Activated T-cell treated with anti-CD3 and anti-CD28 coated beads, Interleukin-2, amount 50 U/mL, for 48 hours (primary cell): Measurements from ENCODE around the gene NUP214.
"Not testable (repeated sequence)": the region's sequence is repeated elsewhere in the genome, so short reads cannot be mapped to it uniquely, and the experiment has no call there.

ENCODE experiments used
- DNase-seq, 2 experiments: peaks; one replicate each; pipeline ENCODE4 v3.0.0-alpha.2; 2020

NUP214 gene

DNA sequence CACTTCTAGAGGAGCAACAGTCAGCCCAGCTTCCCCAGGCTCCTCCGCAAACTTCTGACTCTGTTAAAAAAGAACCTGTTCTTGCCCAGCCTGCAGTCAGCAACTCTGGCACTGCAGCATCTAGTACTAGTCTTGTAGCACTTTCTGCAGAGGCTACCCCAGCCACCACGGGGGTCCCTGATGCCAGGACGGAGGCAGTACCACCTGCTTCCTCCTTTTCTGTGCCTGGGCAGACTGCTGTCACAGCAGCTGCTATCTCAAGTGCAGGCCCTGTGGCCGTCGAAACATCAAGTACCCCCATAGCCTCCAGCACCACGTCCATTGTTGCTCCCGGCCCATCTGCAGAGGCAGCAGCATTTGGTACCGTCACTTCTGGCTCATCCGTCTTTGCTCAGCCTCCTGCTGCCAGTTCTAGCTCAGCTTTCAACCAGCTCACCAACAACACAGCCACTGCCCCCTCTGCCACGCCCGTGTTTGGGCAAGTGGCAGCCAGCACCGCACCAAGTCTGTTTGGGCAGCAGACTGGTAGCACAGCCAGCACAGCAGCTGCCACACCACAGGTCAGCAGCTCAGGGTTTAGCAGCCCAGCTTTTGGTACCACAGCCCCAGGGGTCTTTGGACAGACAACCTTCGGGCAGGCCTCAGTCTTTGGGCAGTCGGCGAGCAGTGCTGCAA, 72.8 kb downstream of the NUP214 start:
- DNase-seq, result no peak

DNA sequence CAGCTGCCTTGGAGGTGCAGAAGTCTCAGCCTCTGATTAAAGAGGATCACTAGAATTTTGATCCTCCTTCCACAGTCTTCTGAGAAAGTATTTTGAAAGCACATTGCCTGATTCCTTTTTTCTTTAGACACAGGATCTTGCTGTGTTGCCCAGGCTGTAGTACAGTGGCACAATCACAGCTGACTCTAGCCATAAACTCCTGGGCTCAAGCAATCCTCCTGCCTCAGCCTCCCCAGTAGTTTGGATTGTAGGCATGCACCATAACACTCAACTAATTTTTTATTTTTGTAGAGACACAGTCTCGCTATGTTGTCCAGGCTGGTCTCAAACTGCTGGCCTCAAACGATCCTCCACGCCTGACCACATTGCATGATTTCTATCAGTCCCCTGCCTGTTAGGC, 76.5 kb downstream of the NUP214 start:
- DNase-seq, result no peak

DNA sequence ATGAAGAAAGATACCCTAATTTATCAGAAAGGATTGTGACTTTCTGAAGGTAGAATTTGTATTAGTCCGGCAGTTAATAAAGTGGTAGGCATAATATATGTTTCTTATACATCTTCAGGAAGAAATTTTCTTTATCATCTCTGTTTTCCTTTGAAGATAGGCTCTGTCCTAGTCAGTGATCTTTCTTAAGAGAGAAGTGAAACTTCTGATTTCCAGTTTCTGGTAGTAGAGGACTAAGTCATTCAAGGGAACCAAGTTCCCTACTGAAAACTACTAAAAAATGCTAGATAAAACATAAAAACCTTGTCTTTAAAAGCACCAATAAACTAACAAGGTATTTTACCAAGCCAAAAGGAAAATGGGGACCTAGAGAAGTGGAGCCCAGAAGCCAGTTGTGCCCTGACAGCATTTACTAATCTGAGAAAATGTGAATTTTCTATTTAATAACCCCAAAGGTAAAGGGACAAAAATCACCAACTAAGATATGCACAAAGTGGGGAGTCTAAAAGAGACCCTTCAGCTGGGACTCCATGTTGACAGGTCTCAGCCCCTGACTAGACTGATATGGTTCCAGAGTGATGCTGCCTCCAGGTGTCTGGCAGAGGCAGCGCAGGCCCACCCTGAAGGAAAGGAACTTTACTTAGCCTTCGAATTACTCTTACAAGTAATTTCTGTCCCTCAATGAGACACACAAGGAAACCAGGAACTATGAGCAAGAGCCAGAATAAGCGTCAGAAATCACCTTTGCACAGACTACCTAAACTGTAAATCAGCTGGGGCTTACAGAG, 78.2 kb downstream of the NUP214 start:
- no peak for DNase-seq

DNA sequence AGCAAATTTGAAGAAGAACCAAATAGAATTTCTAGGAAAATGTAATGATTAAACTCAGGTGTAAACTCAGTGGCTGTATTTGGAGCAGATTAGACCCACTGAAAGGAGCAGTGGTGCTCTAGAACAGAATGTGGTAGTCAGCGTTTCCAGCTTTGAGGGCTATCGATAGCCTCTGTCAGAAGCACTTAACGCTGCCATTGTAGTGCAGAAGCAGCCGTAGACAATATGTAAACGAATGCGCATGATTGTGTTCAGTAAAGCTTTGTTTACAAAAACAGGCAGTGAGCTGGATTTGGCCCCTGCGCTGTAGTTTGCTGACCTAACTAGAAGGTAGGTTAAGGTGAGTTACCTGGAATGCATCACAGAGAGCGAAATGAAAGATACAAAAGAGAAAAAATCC, 78.9 kb downstream of the NUP214 start:
- DNase-seq, result no peak

DNA sequence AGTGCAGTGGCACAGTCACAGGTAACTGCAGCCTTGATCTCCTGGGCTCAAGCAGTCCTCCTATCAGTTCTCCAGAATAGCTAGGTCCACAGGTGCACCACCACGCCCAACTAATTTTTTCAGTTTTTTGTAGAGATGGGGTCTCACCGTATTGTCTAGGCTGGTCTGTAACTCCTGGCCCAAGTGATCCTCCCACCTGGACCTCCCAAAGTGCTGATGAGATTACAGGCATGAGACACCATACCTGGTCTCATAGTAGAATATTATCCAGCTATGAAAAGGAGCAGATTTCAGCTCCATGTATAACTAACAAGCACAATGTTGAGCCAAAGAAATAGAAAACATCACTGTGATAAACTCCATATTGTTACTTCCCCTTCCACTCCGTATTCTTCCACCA, 81.1 kb downstream of the NUP214 start:
- no peak for DNase-seq

DNA sequence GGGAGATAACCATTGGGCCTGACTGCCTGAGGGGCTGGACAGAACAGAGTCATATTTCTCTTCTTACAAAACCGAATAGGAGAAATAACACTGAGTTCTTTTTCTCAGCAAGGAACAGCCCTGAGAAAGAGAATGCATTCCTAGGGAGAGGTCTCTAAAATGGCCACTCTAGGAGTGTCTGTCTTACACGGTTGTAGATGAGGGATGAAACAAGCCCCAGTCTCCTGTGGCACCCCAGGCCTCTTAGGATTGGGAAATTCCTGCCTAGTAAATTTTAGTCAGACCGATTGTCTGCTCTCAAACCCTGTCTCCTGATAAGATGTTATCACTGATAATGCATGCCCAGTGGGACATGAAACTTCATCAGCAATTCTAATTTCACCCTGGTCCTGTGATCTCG, 86.5 kb downstream of the NUP214 start:
- DNase-seq, result not testable (repeated sequence)

DNA sequence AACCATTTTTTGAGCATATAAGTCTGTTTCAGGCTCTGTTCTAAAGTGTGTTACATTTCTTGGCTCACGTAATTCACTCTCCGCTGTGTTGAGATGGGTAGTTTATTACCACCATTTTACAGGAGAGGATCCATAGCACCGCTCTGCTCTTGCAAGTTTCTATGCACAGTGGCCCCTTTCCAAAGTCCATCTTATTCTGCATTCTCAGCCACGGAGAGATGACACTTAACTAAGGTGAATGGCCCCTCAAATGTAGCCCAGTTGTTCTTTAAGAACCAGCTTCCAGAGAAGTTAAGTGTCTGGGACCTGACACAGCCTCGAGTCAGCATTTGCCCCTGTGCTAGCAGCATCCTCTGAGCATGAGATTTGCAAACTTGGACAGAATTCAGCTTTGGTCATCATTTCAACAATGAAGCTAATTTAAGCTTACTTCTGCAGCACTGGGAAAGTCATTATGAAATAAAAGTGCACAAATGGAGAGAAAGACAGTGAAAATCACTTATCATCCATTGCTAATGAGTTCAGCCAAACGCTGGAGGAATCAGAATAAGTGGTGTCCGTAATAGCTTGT, 89.0 kb downstream of the NUP214 start:
- no peak for DNase-seq

DNA sequence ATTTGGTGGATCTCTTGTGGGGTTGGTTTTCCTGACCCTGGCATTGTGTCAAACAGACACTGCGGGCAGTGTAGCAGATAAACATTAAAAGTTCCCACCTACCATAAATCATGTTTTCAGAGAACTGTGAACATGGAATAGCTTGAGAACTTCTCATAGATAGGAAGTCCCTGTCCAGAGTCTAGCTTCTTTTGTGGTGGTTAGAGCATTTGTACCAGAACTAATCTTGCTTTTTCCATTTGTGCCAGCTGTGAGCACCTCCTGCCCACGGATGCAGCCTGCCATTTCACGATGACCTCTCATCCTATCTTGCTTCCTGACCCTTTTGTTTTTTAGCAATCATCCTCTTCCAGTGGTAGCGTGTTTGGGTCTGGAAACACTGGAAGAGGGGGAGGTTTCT, 89.5 kb downstream of the NUP214 start:
- no peak for DNase-seq

DNA sequence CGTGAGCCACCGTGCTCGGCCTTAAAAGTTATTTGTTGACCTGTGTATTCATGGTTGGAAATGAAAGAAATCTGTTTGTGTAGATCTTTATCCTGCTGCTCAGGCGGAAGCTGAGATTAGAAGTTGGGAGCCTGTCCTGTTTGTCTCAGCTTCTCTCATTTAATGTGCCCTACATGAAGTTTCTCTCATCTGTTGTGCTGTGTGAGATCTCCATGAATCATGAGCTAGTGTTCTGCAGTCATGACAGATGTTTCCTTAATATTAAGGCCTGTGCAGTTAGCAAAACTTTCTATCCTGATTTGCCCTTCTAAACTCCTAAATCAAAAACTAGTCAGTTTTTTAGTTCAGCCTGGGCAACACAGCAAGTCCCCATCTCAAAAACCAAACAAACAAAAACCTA, 91.4 kb downstream of the NUP214 start:
- no peak for DNase-seq

DNA sequence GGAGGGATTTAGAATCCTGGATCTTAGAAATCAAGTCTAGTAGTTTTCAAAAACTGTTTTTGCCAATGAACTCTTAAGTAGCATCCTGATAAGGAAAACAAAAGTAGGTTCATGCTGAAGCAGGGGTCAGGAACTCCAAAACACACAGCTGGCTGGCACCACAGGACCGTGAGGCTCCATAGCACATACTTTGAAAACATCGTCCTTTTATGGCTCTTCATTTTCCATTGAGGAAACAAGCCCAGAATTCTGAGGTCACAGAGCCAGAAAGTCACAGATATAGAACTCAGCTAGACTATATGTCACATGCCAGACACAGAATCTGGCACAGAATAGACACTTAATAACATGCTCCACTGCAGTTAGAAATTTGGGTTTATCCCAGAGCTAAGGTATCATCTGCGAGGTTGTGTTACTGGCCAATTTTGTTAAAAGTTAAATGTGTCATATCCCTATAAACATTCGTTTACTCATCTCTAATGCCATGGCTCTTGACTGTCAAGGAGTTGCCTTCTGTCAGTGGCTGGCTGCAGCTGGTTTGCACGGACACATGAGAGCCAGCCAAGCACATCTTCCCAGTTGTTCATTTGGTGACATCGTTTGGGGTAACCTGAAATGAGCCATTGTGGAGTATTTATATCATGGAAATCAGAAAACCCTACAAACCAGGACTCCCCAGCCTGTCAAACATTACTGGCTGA, 92.1 kb downstream of the NUP214 start:
- DNase-seq, result no peak

DNA sequence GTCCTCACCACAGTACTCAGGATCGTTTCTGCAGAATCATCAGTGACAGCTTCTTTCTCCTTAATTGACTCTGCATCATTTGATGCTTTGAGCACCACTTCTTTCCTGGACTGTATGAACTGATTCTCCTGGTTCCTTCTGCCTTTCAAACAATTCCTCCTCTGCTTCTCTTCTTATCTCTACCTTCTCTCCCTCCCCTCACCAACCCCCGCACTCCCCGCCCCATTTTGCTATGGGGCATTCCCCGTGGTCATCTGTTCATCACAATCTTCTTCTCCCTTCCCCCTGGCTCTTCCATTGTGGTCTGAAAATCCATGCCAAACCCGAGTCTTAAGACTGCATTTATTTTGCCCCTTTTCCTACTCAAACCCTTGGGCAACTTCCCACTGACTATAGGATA, 93.0 kb downstream of the NUP214 start:
- no peak for DNase-seq

DNA sequence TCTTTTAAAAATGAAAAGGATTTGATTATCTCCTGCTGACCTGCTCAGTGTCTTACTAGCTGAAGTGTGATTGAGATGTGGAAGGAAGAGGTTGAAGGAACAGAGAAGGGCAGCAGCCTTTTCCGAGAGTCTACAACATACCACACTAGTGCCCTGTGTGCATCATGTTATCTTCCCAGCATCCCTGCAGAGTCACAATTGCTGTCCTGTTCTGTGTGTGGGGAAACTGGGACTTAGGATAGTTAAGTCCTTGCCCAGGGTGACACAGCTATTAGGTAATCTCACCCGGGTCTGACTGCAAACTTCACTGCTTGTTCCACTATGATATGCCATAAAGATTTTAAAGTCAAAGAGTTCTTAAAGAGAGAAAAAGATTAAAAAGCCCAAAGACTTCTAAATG, 95.1 kb downstream of the NUP214 start:
- DNase-seq, result no peak

DNA sequence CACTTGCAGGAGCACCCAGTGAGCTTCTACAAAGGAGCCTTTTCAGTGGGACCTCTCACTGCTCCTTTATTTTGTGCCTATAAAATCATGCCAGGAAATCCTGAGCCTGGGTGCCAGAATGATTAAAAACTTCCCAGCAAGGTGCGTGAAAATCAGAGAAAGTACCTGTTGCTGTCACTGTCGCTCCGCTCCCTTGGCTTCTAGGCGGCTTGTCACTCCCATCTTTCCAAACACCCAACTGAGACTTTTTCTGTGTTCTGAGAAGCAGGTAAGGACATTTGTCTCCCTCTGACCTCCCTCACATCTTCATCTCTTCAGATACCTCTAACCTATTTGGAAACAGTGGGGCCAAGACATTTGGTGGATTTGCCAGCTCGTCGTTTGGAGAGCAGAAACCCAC, 97.1 kb downstream of the NUP214 start:
- DNase-seq, result no peak

DNA sequence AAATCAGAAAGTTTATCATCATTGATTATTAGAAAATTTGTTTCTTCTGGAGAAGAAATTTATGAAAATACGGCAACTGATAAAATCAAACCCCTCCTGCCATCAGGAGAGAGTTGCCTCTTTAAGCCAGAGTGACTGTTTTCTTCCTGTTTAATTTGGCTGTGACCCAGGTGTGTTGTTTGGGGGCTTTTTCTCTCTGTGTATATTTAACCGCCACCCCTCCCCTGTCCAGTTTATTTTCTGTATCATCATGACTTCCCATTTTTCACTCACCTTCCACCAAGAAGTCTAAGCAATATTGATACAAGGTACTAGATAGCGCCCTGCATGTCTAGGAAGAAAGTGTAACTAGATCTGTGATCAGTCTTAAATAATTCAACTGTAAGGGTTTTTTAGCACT, 100.8 kb downstream of the NUP214 start:
- DNase-seq, result no peak

DNA sequence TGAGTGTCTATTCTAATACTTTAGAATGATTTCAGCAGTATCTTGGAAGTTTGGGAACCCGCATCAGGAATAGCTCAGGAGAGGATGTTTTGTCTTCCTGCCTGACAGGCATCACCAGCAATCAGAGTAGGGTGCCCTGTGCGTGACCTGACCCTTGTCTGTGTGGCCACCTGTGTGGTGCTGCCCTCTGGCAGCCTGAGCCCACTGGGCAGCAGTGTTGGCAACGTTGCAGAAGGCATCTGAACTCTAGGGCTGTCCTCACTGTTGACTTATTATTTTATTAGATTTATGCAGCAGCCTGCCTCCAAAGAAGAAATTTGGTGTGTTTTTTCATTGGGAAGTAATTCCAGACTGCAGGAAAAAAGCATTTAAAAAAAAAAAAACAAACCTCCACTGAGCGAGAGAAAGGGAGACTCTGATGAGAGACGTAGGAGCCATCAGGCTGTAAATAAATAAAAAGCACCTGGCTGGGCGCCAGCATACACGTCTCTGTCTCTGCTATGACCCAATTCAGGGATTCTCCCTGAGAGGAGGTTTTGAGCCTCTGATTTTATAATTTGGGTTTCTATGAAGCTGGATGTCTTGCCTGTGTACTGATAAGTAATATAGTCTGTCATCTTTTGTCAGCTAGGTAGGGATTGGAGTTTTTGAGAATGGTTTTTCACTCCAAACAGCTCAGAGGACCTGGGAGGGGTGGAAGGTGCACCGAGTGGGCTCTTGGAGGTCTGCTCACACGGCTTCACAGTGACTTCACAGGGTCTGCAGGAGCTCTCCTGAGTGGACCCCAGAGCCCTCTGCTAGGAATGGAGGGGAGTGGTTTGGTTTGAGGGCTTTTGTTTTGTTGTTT, 101.9 kb downstream of the NUP214 start:
- no peak for DNase-seq

DNA sequence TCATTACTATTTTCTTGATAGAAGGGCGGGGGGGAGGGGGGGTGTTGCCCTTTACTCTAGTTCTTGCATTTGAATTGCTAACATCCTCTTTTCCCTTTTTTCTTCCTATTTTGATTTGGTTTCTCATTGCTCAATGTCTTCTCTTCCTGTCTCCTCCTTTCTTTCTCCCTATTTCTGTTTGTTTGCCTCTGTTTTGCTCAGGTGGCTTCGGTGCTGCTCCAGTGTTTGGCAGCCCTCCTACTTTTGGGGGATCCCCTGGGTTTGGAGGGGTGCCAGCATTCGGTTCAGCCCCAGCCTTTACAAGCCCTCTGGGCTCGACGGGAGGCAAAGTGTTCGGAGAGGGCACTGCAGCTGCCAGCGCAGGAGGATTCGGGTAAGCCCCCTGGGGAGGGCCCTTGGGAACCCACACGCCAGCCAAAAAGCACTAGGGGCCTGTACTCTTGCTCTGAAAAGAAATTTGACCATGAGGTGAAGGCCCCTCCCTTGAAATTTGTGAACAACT, 102.6 kb downstream of the NUP214 start:
- DNase-seq, result no peak

DNA sequence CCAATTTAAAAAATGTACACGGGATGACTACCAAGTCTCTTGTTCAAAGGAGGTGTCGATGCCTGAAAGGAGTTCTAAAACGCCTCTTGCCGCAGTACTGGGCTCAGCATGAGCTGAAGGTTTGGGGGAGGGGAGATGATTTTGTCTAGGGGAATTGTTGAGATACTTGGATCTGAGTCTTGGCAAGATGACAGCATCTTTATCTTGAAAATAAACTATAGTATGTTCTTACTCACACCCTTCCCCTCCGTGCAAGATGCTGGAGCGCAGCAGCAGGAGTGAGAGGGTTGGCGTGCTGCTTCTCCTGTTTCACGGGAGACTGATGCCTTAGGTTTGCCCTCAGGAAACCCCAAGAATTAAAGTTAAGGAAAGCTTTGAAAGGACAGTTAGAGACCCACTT, 103.6 kb downstream of the NUP214 start:
- DNase-seq, result no peak

DNA sequence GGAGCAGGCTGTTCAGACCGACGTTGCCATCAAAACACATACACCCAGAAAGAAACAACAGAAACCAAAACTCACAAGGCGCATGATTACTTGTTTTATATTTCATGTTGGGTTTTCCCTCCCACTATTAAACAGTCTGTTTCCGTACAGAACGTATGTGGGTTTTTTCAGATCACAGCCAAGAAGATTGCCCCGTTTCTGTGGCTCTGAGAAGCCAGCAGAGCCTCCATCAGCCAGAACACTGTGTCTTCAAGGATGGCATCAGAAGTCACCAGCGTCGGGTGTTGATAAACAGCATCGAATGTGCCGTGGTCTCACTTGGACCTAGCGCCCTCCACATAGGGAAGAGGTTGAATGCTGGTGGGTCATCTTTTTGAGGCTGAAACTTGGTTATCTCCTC, 108.2 kb downstream of the NUP214 start:
- DNase-seq, result no peak

DNA sequence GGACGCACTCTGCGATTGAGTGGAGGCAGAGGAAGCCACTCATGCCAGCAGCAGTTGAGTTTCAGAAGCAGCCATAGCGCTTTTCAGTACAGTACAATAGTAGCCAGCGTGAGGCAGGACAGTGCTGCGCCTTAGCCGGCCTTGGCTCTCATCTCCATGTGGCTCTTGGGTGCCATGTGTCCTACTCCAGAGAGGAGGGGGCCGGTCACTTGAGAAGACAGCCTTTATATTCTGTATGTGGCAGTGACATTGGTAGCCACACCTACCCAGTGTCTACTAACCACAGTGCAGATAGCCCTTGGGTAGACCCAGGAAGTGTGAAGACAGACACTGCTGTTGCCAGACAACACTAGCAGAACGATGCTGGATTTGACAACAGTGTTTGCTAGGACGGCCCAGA, 108.6 kb downstream of the NUP214 start:
- DNase-seq, result no peak

DNA sequence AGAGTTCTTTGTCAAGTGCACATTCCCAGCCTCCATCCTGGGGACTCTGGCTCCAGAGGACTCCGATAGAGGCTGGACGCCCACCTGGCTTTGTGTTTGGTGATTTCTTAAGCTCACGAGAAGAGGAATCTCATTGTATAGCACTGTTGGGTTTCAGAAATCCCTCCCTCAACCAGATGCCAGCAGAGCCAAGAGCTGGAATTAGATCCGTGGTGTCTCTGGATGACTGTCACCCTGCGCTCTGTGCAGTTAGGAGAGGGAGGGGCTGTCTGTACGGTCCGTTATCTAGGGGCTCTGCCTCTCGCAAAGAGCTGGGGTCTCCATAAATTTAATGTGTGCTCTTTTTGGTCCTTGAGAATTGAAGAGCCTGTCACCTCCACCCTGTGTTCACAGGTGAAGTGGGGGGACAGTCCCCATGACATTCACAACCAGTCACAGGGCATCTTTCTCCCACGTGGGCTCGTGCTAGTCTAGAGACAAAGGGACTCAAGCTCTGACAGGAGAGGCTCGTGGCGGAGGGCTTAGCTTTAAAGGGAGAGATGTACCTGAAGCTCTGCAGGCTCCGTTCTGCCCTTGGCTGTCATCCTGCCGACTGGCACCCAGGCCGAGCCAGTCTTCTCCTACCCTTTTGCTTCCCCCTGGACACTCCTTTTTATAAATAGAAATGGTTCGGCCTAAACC, 109.6 kb downstream of the NUP214 start:
- DNase-seq, result no peak

DNA sequence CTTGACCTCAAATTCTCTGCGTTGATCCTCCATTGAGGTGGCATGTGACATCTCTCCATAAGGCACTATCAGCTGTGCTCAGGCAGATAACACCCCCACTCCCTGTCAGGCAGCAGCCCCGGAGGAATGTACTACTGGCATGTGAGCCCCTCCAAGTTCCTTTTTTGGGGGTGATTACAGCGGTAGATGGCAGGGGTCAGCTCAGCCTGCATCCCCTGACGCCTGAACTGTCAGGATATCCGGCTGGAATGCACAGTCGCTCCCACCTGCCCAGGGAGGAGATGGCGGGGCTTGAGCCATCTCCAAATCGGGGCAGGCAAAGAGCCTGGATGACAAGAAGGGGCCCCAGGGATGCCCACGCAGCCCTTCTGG, 110.1 kb downstream of the NUP214 start:
- no peak for DNase-seq

DNA sequence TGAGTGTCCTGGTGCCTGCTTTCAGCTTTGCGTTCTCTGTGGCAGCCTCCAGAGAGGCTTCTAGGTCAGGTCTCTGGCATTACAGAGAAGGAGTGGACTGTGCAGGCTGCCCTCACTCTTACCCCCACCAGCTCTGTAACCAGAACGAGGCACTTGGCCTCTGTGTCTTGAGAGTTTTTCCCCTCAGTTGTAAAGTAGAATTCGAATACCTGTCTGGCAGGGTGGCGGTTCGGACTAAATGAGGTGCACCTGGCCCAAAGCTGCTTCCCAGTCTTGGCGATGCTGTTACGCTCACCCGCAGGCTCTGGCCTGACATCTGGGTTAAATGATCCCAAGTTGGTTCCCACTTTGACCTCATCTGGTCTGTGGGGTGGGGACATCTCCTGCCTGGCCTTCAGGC, 110.8 kb downstream of the NUP214 start:
- DNase-seq, result no peak
